Measurements from ENCODE around the gene TIMM44.
A peak's percentile ranks its signal among the peaks of the same experiment; 100 is the strongest.

Gene TIMM44

GRCh38 chr19:7982103-7982502 is 38.6 kb upstream of the TIMM44 start:
- peak; percentile 59 for DNase-seq
- H3K27ac ChIP-seq: peak overlapping the region; percentile 41; the same call in 1 of the 2 replicates
- H3K27me3 ChIP-seq (ENCODE audit: insufficient read depth, low read depth, severe bottlenecking): no peaks in the 10 kb centered on the region
- peaks cover 88% of the 10 kb centered on the region for H3K36me3 ChIP-seq
- no peak overlapping the region for H3K4me3 ChIP-seq (ENCODE audit: low read depth, low read length)
- peak; percentile 48 for TF ChIP-seq CTCF (IDR thresholded peaks at IDR 0.05; ENCODE audit: low read depth, low read length)
- H3K9me3 ChIP-seq (ENCODE audit: severe bottlenecking): no peaks in the 10 kb centered on the region

- H3K9me3 ChIP-seq (ENCODE audit: severe bottlenecking): no peaks in the 10 kb centered on the region
- peak overlapping the region; percentile 41; the same call in 1 of the 2 replicates for H3K27ac ChIP-seq
- no peak overlapping the region for H3K4me3 ChIP-seq (ENCODE audit: low read depth, low read length)
- peaks cover 91% of the 10 kb centered on the region for H3K36me3 ChIP-seq
- no peak for DNase-seq
- TF ChIP-seq CTCF (IDR thresholded peaks at IDR 0.05; ENCODE audit: low read depth, low read length): no peak
- no peaks in the 10 kb centered on the region for H3K27me3 ChIP-seq (ENCODE audit: insufficient read depth, low read depth, severe bottlenecking)
These were observed 38.2 kb upstream of the TIMM44 start for GRCh38 chr19:7981661-7982060.

GRCh38 chr19:7981199-7981598 is 37.7 kb upstream of the TIMM44 start:
- Histone ChIP-seq H3K27me3 (ENCODE audit: insufficient read depth, low read depth, severe bottlenecking) (no peaks in the 10 kb centered on the region), H3K9me3 (ENCODE audit: severe bottlenecking) (no peaks in the 10 kb centered on the region), H3K4me3 (ENCODE audit: low read depth, low read length) (no peak overlapping the region), H3K27ac (no peak overlapping the region; the same call in 1 of the 2 replicates), H3K36me3 (peaks cover 90% of the 10 kb centered on the region)
- no peak for TF ChIP-seq CTCF (IDR thresholded peaks at IDR 0.05; ENCODE audit: low read depth, low read length)
- DNase-seq: no peak

- Histone ChIP-seq H3K27me3 (ENCODE audit: insufficient read depth, low read depth, severe bottlenecking) (no peaks in the 10 kb centered on the region), H3K9me3 (ENCODE audit: severe bottlenecking) (no peaks in the 10 kb centered on the region), H3K36me3 (peaks cover 87% of the 10 kb centered on the region), H3K4me3 (ENCODE audit: low read depth, low read length) (no peak overlapping the region), H3K27ac (no peak overlapping the region)
- no peak for DNase-seq
- TF ChIP-seq CTCF (IDR thresholded peaks at IDR 0.05; ENCODE audit: low read depth, low read length): no peak
These were observed 37.2 kb upstream of the TIMM44 start for GRCh38 chr19:7980635-7981121.

- Histone ChIP-seq H3K4me3 (ENCODE audit: low read depth, low read length) (no peak overlapping the region), H3K36me3 (peaks cover 89% of the 10 kb centered on the region), H3K9me3 (ENCODE audit: severe bottlenecking) (no peaks in the 10 kb centered on the region), H3K27ac (no peak overlapping the region), H3K27me3 (ENCODE audit: insufficient read depth, low read depth, severe bottlenecking) (no peaks in the 10 kb centered on the region)
- DNase-seq: no peak
- no peak for TF ChIP-seq CTCF (IDR thresholded peaks at IDR 0.05; ENCODE audit: low read depth, low read length)
These were observed 36.7 kb upstream of the TIMM44 start for GRCh38 chr19:7980168-7980567.

GRCh38 chr19:7979559-7979958 is 36.1 kb upstream of the TIMM44 start:
- peaks cover 89% of the 10 kb centered on the region for H3K36me3 ChIP-seq
- TF ChIP-seq CTCF (IDR thresholded peaks at IDR 0.05; ENCODE audit: low read depth, low read length): no peak
- no peaks in the 10 kb centered on the region for H3K9me3 ChIP-seq (ENCODE audit: severe bottlenecking)
- no peaks in the 10 kb centered on the region for H3K27me3 ChIP-seq (ENCODE audit: insufficient read depth, low read depth, severe bottlenecking)
- H3K4me3 ChIP-seq (ENCODE audit: low read depth, low read length): no peak overlapping the region
- no peak for DNase-seq
- H3K27ac ChIP-seq: no peak overlapping the region
